NCI-H345 treated with DMSO at 0.1 percent for 48 hours (cell line): ENCODE data around the gene CASKIN1.
"Not testable (repeated sequence)": the region's sequence is repeated elsewhere in the genome, so short reads cannot be mapped to it uniquely, and the experiment has no call there.

Source experiments
- DNase-seq: peaks from one replicate; lab custom pipeline; 2025; ENCODE audit not compliant: unreplicated experiment; lab: John Stamatoyannopoulos, UW

CASKIN1 gene

GRCh38 chr16:2196162-2196980 lies at the start of gene CASKIN1:
CASKIN1 (minus strand) TSS chr16:2196605; CDS start chr16:2196432, 173 bp downstream.
- no peak for DNase-seq

GRCh38 chr16:2244926-2245795 lies 48.8 kb upstream of the CASKIN1 start:
- DNase-seq: no peak

DNA sequence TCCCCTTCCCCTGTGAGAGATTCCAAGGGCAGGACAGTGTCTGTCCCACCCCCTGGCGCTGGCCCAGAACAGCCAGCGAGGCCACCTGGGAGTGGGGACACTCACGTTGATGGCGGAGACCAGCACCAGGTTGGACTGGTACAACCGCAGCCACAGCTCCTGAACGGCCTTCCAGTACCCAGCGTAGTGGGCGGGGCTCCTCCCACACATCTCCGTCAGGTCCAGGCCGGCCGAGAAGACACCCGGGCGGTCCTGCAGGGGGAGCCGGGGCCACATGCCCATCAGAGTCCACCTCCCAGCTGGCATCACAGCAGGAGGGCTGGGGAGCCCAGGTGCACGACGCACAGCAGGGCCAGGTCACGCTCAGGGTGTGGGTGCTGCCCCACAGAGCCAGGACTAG lies 47.9 kb upstream of the CASKIN1 start:
- no peak for DNase-seq

GRCh38 chr16:2243781-2244180 lies 47.4 kb upstream of the CASKIN1 start:
- no peak for DNase-seq

DNA sequence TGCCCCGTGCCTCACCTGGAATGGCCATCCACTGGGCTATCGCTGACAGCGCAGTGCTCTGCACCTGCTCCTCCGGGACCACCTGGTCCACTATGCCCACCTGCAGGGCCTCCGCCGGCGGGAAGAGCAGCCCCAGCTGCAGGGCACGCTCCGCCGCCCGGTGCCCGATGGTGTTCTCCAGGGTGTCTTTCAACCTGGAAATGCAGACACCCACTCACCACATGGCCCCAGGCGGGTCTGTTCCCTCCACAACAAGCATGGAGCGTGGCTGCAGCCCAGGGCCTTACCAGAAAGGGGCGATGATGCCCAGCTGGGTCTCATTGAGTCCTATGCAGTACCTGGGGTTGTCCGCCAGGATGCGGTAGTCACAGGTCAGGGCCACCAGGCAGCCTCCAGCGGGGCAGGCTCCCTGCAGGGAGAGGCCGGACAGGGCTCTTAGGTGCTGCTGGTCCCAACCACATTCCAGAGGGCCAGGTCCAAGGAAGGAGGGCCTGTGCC lies 46.7 kb upstream of the CASKIN1 start:
- DNase-seq: no peak

DNA sequence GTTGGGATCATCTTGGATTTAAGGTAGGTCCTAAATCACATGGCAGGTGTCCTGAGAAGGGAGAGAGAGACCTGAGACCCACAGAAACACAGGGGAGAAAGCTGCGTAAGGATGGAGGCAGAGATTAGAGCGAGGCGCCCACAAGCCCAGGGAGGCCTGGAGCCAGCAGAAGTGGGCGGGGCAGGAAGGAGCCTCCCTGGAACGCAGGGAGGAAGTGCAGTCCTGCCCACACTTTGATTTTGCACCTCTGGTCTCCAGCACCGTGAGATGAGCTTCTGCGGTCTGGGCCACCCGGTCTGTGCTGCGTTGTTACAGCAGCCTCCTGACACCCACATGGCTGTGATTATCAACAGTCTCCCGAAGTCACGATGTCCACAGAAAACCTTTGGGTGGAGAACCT lies 46.2 kb upstream of the CASKIN1 start:
- DNase-seq: no peak

DNA sequence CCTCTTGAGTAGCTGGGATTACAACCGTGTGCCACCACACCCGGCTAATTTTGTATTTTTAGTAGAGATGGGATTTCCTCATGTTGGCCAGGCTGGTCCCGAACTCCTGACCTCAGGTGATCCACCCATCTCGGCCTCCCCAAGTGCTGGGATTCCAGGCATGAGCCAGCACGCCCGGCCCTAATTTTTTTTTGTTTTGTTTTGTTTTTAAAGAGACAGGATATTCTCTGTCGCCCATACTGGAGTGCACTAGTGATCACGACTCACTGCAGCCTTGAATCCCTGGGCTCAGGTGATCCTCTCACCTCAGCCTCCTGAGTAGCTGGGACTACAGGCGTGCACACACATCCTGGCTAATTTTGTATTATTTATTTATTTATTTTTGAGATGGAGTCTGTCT lies 43.9 kb upstream of the CASKIN1 start:
- not testable (repeated sequence) for DNase-seq

- DNase-seq: no peak
Observed at GRCh38 chr16:2238838-2239675, 42.7 kb upstream of the CASKIN1 start.

DNA sequence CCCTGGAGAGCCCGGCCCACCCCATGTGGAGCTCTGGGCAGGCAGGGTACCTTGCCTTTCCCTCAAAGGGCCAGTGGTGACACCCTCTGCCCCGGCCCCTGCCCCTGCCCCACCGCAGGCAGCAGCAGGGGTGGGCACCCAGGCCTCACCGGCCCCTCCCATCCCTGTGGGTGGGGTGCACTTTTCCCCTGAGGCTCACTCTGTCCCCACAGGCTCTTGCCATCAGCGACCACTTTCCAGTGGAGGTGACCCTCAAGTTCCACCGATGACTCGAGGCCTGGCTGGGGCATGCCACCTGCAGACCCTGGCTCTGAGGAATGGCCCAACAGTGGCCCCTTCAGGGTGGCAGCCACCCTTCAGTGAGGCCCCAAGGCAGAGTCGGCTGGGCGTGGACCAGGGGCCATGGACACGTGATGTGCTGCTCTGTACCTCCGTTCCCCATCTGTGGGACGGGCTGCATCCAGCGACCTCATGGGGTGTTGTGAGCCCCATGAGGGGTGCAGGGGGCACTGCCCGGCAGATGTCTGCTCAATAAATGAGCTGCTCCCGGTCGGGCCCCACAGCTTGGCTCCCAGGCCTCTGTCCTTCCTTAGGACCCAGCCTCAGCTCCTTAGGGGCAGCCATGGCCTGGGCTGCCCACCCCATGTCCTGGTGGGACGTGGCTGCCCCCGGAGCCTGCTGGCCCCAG lies 41.9 kb upstream of the CASKIN1 start:
- DNase-seq: no peak

DNA sequence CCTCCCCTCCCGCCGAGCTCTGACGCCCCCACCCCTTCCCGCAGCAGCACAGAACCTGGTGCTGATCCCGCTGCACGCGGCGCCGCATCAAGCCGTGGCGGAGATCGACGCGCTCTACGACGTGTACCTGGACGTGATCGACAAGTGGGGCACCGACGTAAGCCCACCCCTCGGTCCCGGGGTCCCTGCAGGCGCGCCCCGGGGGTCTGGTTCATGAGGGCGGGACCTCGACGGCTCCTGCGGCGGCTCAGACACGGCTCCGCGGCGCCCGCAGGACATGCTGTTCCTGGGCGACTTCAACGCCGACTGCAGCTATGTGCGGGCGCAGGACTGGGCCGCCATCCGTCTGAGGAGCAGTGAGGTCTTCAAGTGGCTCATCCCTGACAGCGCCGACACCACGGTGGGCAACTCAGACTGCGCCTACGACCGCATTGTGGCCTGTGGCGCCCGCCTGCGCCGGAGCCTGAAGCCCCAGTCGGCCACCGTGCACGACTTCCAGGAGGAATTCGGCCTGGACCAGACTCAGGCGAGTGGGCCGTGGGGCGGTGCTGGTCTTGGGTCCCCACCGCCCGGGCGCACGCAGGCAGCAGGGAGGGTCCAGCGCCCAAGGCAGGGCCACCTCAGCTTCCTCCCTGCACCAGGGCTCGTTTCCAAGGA lies 41.2 kb upstream of the CASKIN1 start:
- no peak for DNase-seq

- no peak for DNase-seq
Observed at GRCh38 chr16:2237102-2237482, 40.7 kb upstream of the CASKIN1 start.

DNA sequence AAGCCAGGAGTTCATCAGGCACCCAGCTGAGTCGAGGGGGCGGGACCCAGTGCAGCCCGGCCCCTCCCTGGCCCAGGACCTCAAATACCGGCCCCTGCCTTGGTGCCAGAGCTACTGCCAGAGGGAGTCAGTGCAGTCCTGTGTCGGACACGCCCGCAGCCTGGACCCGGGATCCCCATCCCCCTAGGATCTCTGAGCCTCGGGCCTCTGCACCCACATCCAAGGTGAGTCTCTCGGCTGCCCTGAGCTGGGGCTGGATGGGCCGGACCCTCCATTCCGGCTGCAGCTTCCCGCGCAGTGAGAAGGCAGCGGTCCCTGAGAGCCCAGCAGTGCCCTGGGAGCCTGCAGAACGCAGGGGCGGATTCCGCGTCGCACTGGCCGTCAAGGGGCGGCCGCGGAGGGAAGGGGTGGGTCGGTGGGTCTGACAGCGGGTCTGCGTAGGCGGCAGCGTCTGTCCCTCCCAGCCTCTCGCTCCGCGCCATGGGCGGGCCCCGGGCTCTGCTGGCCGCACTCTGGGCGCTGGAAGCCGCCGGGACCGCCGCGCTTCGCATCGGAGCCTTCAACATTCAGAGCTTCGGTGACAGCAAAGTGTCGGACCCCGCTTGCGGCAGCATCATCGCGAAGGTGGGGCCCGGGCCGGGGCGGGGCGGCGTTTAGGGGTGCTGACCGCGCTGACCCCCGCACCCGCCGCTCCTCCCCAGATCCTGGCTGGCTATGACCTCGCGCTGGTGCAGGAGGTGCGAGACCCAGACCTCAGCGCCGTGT lies 40.1 kb upstream of the CASKIN1 start, which contains the start of gene DNASE1L2:
Gene DNASE1L2 (plus strand): TSS at position 108 of the 765 bp plus-strand sequence. CDS start 373 bp downstream, at position 481.
- DNase-seq: no peak

DNA sequence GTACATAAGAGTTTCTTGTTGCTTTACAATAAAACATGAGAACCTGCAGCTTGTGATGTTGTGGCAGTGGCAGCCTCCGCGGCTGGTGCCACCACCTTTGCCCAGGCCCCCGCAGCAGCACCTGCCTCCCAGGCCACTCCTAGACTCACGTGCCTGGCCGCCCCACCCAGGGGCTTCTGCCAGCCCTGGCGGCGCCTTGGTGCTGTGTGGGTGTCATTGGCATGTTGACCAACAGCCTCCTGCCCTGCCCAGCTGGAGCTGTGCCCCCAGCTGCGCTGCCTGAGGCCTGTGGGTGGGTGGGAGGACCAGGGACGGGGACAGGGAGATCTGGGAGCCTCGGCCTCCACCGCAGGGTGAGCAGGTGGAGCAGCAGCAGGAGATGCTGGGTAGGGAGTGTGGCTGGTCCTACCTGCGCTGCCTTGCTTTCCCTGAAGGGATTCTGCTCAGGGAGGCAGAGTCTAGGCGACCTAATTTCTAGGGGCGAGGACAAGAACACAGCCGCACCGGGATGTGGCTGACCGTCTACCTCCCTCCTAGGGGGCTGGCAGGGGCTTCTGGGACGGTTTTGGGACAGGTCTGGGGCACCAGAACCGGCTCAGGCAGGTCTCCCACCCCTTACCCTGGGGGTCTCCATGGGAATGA lies 39.4 kb upstream of the CASKIN1 start:
- no peak for DNase-seq

- no peak for DNase-seq
Observed at GRCh38 chr16:2235234-2235651, 38.8 kb upstream of the CASKIN1 start.

DNA sequence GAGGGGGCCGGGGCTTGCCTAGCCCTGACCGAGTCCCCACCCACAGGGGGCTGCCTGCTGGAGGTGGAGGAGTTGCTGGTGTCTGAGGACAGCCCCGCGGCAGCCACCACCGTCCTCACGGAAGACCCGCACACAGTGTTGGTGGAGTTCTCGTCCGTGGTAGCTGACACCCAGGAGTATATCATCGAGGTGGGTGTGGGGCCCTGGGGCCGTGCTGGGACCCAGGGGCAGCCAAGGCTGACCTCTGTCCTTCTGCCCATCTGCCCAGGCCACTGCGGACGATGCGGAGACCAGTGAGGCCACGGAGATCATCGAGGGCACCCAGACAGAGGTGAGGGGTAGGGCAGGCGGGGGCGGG lies 38.4 kb upstream of the CASKIN1 start:
- DNase-seq: no peak

- DNase-seq: no peak
Observed at GRCh38 chr16:2233872-2234812, 37.7 kb upstream of the CASKIN1 start.

- no peak for DNase-seq
Observed at GRCh38 chr16:2233046-2233775, 36.8 kb upstream of the CASKIN1 start.
